Activated CD4-positive, alpha-beta T cell treated with anti-CD3 and anti-CD28 coated beads, Interleukin-10, Interleukin-2, amounts not matched to agents 100 ng/mL and 50 ng/mL, durations not matched to agents 16 hours and 8 hours (primary cell): Measurements from ENCODE around the gene SMYD3.

ENCODE experiments used
- DNase-seq: peaks from one replicate; pipeline ENCODE4 v3.0.0-alpha.2; 2020

The SMYD3 gene

GRCh38 chr1:246515390-246516005 lies 8.4 kb upstream of the SMYD3 start:
- no peak for DNase-seq

- DNase-seq = no peak
Measured at GRCh38 chr1:246513619-246514343, 6.7 kb upstream of the SMYD3 start.

DNA sequence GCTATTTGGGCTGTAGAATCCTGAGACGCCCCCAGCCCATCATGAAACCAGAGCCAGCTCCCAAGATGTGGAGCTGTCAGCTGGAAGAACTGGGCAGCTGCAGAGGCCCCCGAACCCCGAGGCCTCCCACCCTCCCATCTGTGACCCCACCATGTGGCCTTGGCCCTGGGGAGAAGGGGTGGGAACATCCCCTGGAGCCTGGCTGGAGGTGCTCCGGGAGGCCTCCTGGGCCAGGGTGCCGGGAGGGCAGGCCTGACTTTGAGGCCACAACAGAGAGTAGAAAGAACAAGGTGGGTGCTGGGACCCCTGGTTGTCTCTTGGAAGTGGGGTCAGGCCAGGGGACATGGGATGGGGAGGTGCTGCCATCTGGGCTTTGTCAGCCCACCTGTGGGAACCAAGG lies 6.0 kb upstream of the SMYD3 start:
- no peak for DNase-seq

DNA sequence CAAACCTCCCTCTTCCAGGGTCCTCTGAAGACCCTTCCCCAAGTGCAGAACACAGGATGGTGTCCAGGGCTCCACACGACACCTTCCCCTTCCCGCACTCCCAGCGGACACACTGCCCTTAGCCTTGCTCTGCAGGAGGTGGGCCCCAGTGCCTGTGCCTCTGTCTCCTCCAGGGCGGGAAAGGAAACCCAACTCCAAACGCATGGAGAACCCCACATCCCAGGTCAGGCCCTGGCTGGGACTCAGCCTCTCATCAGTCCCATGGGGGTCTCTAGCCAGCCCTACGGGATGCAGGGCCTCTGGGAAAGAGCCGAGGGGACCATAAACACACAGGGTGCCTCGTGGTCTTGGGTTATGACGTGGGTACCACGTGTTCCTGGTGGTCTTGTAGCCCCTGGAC lies 5.6 kb upstream of the SMYD3 start:
- DNase-seq = no peak

DNA sequence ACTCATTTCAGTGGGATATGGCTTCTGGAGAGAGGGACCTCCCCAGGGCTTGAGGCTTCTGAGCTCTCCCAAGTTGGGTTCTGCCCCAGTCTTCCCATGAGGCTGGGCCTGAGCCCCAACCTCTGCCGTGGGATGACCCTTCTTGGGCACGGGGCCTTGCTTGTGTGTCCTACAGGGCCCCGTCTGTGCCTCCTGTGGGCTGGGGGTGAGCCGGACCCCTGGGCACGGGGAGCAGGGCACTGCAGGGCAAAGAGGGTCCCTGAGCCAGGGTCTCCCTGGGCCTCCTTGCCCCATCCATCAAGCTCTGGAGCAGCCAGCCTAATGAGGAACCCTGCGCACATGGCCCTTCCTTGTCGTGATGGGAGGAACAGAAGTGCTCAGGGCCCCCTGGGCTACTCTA lies 5.2 kb upstream of the SMYD3 start:
- DNase-seq = no peak

GRCh38 chr1:246511203-246511602 lies 4.1 kb upstream of the SMYD3 start:
- DNase-seq = no peak

GRCh38 chr1:246510147-246511030 lies 3.3 kb upstream of the SMYD3 start:
- DNase-seq = no peak

DNA sequence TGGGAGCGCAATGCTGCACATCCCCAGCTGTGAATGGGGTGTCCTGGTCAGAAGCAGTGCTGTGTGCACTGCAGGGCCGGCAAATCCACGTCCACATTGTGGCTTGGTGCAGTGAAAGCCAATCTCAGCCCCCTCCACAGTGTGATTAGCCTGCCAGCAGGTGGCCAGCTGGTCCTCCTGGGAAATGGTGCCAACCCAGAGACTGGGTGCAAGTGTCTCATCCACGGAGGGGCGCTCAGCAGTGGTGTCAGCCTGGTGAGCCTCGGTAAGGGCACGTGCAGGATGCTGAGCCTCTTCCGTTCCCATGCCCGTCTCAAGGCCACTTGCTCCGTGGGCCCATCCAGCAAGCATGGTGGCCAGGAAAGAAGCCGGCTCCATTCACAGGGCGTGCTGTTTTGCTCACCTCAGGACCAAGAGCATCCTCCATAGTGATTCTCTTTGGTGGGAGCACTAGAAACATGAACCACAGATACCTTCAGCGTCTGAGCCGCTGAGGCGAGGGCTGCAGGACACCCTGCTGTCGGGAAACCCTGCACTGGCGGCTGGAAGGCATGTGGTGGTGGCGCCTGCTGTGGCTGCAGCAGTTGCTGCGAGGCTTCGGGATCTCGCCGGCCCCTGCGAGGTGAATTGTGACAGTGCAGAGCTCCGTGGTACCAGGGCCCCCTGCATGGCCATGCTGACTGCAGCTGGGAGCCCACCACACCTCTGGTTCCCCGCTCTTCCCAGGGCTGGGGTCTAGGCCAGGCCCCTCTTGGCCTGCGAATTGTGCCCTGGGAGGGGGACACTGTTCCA lies 2.0 kb upstream of the SMYD3 start:
- DNase-seq = no peak

DNA sequence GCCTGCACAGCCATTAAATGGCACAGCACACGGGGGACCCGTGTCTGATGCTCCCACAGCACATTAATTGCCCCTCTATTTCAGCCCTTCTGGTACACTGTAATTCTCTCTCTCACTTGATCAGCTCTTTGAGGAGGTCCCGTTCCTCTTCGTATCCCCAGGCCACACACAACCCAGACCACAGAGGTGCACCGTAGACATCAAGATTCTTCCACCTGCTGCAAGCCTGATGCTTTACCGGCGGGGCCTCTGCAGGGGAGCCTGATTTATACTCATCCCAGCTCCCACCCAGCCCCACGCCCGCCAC lies 759 bp downstream of the SMYD3 start:
- DNase-seq = no peak

DNA sequence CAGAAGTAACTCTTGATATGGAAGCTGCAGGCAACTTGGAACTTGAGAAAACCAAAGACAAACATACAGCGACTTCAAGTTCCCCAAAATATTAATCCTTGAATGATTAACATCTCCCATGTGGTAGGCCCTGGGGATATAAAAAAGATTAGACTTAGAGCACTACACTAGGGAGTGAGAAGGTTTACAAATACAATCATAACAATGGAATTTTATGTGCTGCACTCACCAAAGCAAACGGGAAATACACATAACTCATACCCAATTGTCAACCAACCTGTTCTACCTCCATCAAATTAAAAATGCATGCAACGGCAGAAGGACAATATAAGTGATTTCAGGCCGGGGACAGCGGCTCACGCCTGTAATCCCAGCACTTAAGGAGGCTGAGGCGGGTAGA lies 3.7 kb downstream of the SMYD3 start:
- no peak for DNase-seq

- peak; percentile 67 for DNase-seq
Measured at GRCh38 chr1:246497331-246497915, 9.7 kb downstream of the SMYD3 start.

DNA sequence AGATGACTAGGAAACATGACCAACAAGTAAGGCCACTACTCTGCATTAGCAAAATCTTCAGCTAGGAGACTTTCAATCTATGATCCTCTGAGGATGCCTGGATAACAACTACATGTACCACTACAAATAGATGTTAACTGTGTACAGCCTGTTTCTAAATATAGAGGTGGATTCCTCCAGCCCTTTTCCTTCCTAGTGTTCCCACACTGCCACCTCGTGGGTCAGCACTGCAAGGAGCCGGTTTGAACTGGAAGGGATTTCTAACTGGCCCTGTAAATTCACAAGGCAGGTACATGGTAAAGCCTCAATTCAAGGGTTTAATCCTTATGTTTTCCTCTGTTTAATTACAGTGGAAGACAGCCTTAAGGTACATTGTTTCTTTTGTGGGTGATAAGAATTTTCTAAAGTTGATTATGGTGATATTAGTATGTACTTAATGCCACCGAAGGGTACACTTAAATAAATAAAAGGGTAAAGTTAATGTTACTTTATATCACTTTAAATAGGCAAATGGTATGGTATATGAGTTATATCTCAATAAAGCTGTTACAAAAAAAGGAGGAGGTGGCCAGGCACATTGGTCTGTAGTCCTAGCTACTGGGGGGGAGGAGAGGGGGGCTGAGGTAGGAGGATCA lies 14.4 kb downstream of the SMYD3 start:
- peak; percentile 51 for DNase-seq

GRCh38 chr1:246491551-246492053 lies 15.5 kb downstream of the SMYD3 start:
- DNase-seq = no peak

- no peak for DNase-seq
Measured at GRCh38 chr1:246488674-246489073, 18.4 kb downstream of the SMYD3 start.

DNA sequence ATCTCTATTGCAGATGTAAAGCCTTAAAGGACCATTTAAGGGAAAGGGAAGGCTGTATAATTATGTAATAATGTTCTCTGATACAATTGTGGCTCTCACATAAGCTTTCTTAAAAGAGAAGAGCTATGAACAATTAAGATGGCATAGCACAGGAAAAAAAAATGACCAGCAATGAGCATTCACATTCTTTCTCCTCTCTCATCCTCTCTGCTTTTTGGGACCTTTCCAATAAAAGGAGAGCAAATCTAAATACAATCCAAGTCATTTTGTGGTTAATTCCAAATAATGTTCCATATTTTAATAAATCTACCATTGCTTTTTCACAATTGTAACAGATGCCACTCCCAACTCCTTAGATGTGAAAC lies 23.5 kb downstream of the SMYD3 start:
- no peak for DNase-seq

DNA sequence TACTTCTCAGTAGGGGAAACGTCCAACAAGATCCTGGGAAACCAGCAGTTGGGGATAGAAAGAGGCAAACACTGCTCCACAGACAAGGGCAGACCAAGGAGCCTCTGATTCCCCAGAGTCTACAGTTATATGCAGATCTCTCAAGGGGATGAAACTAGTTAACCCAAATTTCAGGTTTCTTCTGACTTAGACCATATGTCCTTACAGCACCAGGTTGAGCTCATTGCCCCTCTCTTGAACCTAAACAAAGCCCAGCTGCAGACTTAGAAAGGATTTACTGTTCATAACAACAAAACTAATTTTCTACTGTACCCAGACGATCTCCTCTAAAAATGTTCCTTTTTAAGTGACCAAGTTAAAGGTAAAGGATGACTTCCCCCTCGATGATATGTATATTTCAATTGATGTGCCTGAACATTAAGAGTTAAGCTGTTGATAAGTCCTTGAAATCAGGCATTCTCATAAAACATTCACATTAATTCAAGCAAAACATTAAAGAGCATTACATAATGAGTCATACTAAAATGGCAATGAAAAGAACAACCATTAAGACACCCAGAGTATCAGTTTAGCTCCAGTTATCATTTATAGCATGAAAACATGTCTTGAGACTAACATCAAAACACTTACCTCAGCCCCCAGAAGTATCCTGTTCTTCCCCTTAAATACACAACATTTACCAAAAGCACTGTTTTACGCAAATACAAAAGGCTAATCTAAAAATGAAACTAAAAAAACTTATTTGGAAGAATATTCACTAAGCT lies 24.1 kb downstream of the SMYD3 start:
- DNase-seq = no peak

DNA sequence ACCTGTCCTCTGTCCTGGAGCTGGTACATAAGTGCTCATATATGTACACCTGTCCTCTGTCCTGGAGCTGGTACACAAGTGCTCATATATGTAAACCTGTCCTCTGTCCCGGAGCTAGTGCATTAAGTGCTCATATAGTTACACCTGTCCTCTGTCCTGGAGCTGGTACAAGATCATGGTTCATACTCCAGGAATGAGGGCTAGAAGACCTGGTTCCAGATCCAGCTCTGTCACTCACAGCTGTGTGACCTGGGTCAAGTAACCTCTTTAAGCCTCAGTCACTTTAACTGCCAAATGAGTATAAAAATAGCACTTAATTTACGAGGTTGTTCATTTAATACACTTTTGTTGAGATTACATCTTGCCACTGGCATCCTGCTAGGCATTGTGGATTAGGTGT lies 28.0 kb downstream of the SMYD3 start:
- DNase-seq = no peak

DNA sequence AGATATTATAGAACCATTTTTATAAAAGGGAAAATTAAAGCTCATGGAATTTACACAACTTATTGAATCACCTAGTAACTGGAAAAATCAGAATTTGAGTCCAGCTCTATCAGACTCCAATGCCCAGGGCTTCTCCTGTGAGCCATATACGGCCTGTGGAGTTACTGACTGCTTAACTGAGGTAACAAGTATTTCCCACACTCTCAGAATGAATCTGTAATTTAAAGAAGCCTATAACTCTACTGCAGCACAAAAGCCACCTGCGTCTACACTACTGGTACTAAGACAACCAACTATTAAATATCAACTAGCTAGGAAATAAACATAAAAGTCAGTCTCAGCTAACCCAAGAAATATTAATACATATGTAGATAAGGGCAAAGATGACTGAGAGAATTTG lies 29.4 kb downstream of the SMYD3 start:
- peak; percentile 11 for DNase-seq

GRCh38 chr1:246476771-246477170 lies 30.3 kb downstream of the SMYD3 start:
- DNase-seq = peak; percentile 32

GRCh38 chr1:246471688-246472087 lies 35.4 kb downstream of the SMYD3 start:
- no peak for DNase-seq

GRCh38 chr1:246470585-246470984 lies 36.5 kb downstream of the SMYD3 start:
- DNase-seq = no peak
